Right lobe of liver (tissue), 4 donors: ENCODE measurements around the gene TM2D1.

Experiments used
- POLR2A ChIP-seq: fragments of 450-650 bp; IDR thresholded peaks from one replicate; pipeline ENCODE4 v1.6.1; 2017; ENCODE audit warnings: antibody characterized with exemption, mild to moderate bottlenecking
- TF ChIP-seq, protein P1 (sequence below), 4 donors: fragments of 200-600 bp in 3 of 4; fragments of 450-650 bp in 1 of 4; IDR thresholded peaks; one replicate each; pipeline versions ENCODE4 v1.5.1 to v1.8.0; 2016 to 2022; ENCODE audit warnings: antibody characterized with exemption in 4 of 4, mild to moderate bottlenecking in 2 of 4
- donor health status: DM: no; HTN: no; CAD: no.
- donor health status: DM: no; HTN: no; CAD: no.
- donor health status: DM: no; HTN: yes; CAD: no.

DNA sequence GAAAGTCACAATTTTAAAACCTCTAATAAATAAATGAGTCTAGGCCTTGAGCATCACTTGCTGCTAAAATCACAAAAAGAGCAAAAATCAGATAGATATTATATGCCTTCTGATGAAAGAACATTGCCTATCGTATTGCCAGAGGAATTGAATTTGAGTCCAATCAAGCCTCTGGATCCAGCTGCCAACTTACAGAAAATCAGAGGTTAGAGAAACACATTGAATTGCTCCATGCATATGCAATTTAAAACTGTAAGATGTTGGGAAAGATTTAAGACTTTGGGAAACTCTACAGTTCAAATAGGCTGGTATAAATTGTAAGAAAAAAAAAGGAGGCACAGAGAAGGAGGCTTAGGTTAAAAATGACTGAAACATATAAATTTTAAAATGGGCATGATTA is 93.5 kb downstream of the TM2D1 start:
- TF ChIP-seq, protein P1, sequence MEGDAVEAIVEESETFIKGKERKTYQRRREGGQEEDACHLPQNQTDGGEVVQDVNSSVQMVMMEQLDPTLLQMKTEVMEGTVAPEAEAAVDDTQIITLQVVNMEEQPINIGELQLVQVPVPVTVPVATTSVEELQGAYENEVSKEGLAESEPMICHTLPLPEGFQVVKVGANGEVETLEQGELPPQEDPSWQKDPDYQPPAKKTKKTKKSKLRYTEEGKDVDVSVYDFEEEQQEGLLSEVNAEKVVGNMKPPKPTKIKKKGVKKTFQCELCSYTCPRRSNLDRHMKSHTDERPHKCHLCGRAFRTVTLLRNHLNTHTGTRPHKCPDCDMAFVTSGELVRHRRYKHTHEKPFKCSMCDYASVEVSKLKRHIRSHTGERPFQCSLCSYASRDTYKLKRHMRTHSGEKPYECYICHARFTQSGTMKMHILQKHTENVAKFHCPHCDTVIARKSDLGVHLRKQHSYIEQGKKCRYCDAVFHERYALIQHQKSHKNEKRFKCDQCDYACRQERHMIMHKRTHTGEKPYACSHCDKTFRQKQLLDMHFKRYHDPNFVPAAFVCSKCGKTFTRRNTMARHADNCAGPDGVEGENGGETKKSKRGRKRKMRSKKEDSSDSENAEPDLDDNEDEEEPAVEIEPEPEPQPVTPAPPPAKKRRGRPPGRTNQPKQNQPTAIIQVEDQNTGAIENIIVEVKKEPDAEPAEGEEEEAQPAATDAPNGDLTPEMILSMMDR (IDR thresholded peaks at IDR 0.05) = no peak
- no peak for TF ChIP-seq POLR2A
